GM12878 (cell line): Measurements from ENCODE around the gene KPNA4. TPM values are rescaled to one million over a fixed set of nuclear protein-coding genes. Genes with fewer than 3 reads are reported as not detected.

Source experiments
- ATAC-seq: fragments of 200-7000 bp; cut with Tn5 transposase; 3 replicates; pipeline ENCODE4 v1.9.1; 2020; ENCODE audit warnings: mild to moderate bottlenecking, moderate library complexity
- BruUV-seq: library from RNA; stranded (reverse); fragments of 400-500 nt; replicated peaks from 2 replicates; lab custom pipeline; 2021; lab: Mats Ljungman, UMichigan
- CTCF ChIA-PET: fragments of 300-600 bp; sonication (Branson Sonifier 250); formaldehyde crosslinking; extraction: SDS; loops from one replicate; lab custom pipeline; 2021; ENCODE audit warnings: inconsistent platforms; lab: Yijun Ruan, JAX
- POLR2A ChIA-PET: fragments of 350-600 bp; formaldehyde crosslinking; extraction: SDS; loops from one replicate; lab custom pipeline; 2021; ENCODE audit warnings: inconsistent platforms; lab: Charles Lee
- RAD21 ChIA-PET: fragments of 300-600 bp; sonication (Branson Sonifier 250); formaldehyde crosslinking; loops from one replicate; lab custom pipeline; 2023; ENCODE audit warnings: antibody characterized with exemption; ENCODE audit not compliant: unreplicated experiment; lab: Charles Lee
- SMC1A ChIA-PET: fragments of 300-600 bp; sonication (Branson Sonifier 250); formaldehyde crosslinking; loops from one replicate; lab custom pipeline; 2023; ENCODE audit not compliant: unreplicated experiment, uncharacterized antibody; lab: Charles Lee
- DNase-seq: peaks from one replicate; pipeline ENCODE4 v3.0.0-alpha.2; 2011; ENCODE audit warnings: low read depth, low spot score
- FAIRE-seq: peaks from 3 replicates; lab custom pipeline; 2011; peaks lifted over from hg19 to GRCh38; lab: Jason Lieb, UNC
- H2AFZ ChIP-seq: 2 replicates; pipeline ENCODE4 v1.6.0; 2011; ENCODE audit warnings: low read depth, low read length, control low read depth; ENCODE audit not compliant: control insufficient read depth
- H3K27ac ChIP-seq: 2 replicates; pipeline ENCODE4 v1.5.1; 2011; ENCODE audit warnings: control low read depth; ENCODE audit not compliant: control insufficient read depth, insufficient read depth
- H3K27me3 ChIP-seq, 2 experiments: replicated peaks in 1 of 2; 2 replicates each; pipeline versions ENCODE4 v1.6.0 to v1.6.1; 2011; ENCODE audit warnings: low read length in 1 of 2; ENCODE audit not compliant: control insufficient read depth in 2 of 2, insufficient read depth in 2 of 2
- H3K36me3 ChIP-seq, 2 experiments: 2 replicates each; pipeline ENCODE4 v1.5.1; 2011; ENCODE audit warnings: low read length in 1 of 2; ENCODE audit not compliant: control insufficient read depth in 2 of 2, insufficient read depth in 2 of 2
- H3K4me1 ChIP-seq: 2 replicates; pipeline ENCODE4 v1.6.1; 2011; ENCODE audit warnings: mild to moderate bottlenecking, low read length, moderate library complexity, mixed read lengths; ENCODE audit not compliant: control insufficient read depth, insufficient read depth
- H3K4me2 ChIP-seq: 2 replicates; pipeline ENCODE4 v1.6.0; 2011; ENCODE audit warnings: control low read depth; ENCODE audit not compliant: control insufficient read depth, insufficient read depth
- H3K4me3 ChIP-seq: fragments of 200-600 bp; sonication (generic); 2 replicates; pipeline ENCODE4 v1.5.1; 2016
- H3K79me2 ChIP-seq: 2 replicates; pipeline ENCODE4 v1.6.0; 2011; ENCODE audit warnings: low read length; ENCODE audit not compliant: control insufficient read depth, insufficient read depth
- H3K9ac ChIP-seq: 2 replicates; pipeline ENCODE4 v1.8.0; 2011; ENCODE audit warnings: low read length, control low read depth, mixed read lengths; ENCODE audit not compliant: control insufficient read depth, insufficient read depth
- H3K9me3 ChIP-seq: replicated peaks from 3 replicates; pipeline ENCODE4 v1.5.1; 2011; ENCODE audit warnings: mild to moderate bottlenecking, low read length; ENCODE audit not compliant: control insufficient read depth, insufficient read depth
- H4K20me1 ChIP-seq: 2 replicates; pipeline ENCODE4 v1.6.0; 2011; ENCODE audit not compliant: control insufficient read depth, insufficient read depth
- CREB1 ChIP-seq: IDR thresholded peaks from 2 replicates; pipeline ENCODE4 v1.6.1; 2012; ENCODE audit warnings: low read depth, mild to moderate bottlenecking, inconsistent platforms
- GATAD2B ChIP-seq: fragments of 450-650 bp; conservative IDR thresholded peaks from 2 replicates; pipeline ENCODE4 v1.6.1; 2017; ENCODE audit warnings: low read depth, mild to moderate bottlenecking, moderate library complexity
- MTA2 ChIP-seq: fragments of 450-650 bp; IDR thresholded peaks from 2 replicates; pipeline ENCODE4 v1.6.1; 2016; ENCODE audit warnings: low read depth, mild to moderate bottlenecking, moderate library complexity
- NFIC ChIP-seq: IDR thresholded peaks from 2 replicates; pipeline ENCODE4 v1.6.1; 2012; ENCODE audit warnings: low read depth, mild to moderate bottlenecking, inconsistent platforms, low read length, moderate library complexity
- PAX5 ChIP-seq: IDR thresholded peaks from 2 replicates; pipeline ENCODE4 v1.6.1; 2011; ENCODE audit warnings: low read depth, low read length, borderline replicate concordance
- POU2F2 ChIP-seq: IDR thresholded peaks from 3 replicates; pipeline ENCODE4 v1.6.1; 2011; ENCODE audit warnings: low read depth, mild to moderate bottlenecking, low read length, borderline replicate concordance
- RAD21 ChIP-seq: IDR thresholded peaks from 2 replicates; pipeline ENCODE4 v1.6.1; 2011; ENCODE audit warnings: mild to moderate bottlenecking, low read depth, low read length, moderate library complexity; ENCODE audit not compliant: insufficient read depth
- SMAD1 ChIP-seq: fragments of 450-650 bp; IDR thresholded peaks from 2 replicates; pipeline ENCODE4 v1.6.1; 2018; ENCODE audit warnings: mild to moderate bottlenecking, low read depth; ENCODE audit not compliant: partially characterized antibody
- SREBF1 ChIP-seq: IDR thresholded peaks from 2 replicates; pipeline ENCODE4 v1.6.1; 2012; ENCODE audit warnings: mild to moderate bottlenecking, low read length
- ZNF217 ChIP-seq: fragments of 450-650 bp; IDR thresholded peaks from 2 replicates; pipeline ENCODE4 v1.6.1; 2017; ENCODE audit warnings: antibody characterized with exemption, mild to moderate bottlenecking
- WGBS: methylation state at CpG from one replicate; pipeline ENCODE4 v1.1.6; 2016; ENCODE audit warnings: low lambda C conversion rate; ENCODE audit not compliant: insufficient replicate concordance, insufficient coverage; ENCODE audit errors: missing lambda C conversion rate; 5-methylcytosine and 5-hydroxymethylcytosine counted together
- in situ Hi-C: fragments of 300-500 bp; cut with MboI; formaldehyde crosslinking; loops from 9 replicates; pipeline ENCODE4 v1.14.3; 2018; ENCODE audit warnings: mixed read lengths
- intact Hi-C: fragments of 100-400 bp; cut with micrococcal nuclease; formaldehyde crosslinking; loops from one replicate; pipeline ENCODE4 v1.14.2; 2022; ENCODE audit not compliant: unreplicated experiment
- polyA plus RNA-seq, 11 experiments: library from polyadenylated mRNA; depleted of rRNA in 4 of 11; unstranded in 6 of 11; stranded (reverse) in 5 of 11; fragments of >200 nt; fragmentation: Nextera tagmentation in 4 of 11; fragmentation: Illumina TruSeq in 1 of 11; extraction: Ambion mirVana in 4 of 11; extraction: Trizol in 1 of 11; gene quantifications; 1 replicate in 1 of 11; 2 replicates in 10 of 11; pipeline versions ENCODE4 v1.2.1 to v1.2.3, GENCODE V29; 2011 to 2016; ENCODE audit warnings: inconsistent platforms in 2 of 11, missing spikeins in 2 of 11, low read depth in 1 of 11
- total RNA-seq, 4 experiments: library from RNA; depleted of rRNA in 3 of 4; stranded (reverse); fragments of >200 nt in 3 of 4; fragmentation: Illumina TruSeq in 1 of 4; extraction: Trizol in 1 of 4; gene quantifications; 2 replicates each; pipeline versions ENCODE4 v1.2.1 to v1.2.3, GENCODE V29; 2013 to 2021
- TF ChIP-seq, protein P1 (sequence below): fragments of 450-650 bp; IDR thresholded peaks from 2 replicates; pipeline ENCODE4 v1.6.1; 2017; ENCODE audit warnings: low read depth, mild to moderate bottlenecking, moderate library complexity
- TF ChIP-seq, protein P2 (sequence below): fragments of 450-650 bp; IDR thresholded peaks from 2 replicates; pipeline ENCODE4 v1.6.1; 2018; ENCODE audit warnings: mild to moderate bottlenecking, low read depth, moderate library complexity; ENCODE audit not compliant: partially characterized antibody
- TF ChIP-seq, protein P3 (sequence below): fragments of 450-650 bp; IDR thresholded peaks from 2 replicates; pipeline ENCODE4 v1.6.1; 2016; ENCODE audit warnings: mild to moderate bottlenecking
- TF ChIP-seq, protein P4 (sequence below): fragments of 450-650 bp; IDR thresholded peaks from 2 replicates; pipeline ENCODE4 v1.6.1; 2016; ENCODE audit warnings: mild to moderate bottlenecking

KPNA4 gene
- total and polyA plus RNA-seq, 10 of the 15 experiments (the other 5 are each of a cell fraction or from before 2014, with no cell fraction given) = 9.9 to 40.6 (median 18.1) TPM

DNA sequence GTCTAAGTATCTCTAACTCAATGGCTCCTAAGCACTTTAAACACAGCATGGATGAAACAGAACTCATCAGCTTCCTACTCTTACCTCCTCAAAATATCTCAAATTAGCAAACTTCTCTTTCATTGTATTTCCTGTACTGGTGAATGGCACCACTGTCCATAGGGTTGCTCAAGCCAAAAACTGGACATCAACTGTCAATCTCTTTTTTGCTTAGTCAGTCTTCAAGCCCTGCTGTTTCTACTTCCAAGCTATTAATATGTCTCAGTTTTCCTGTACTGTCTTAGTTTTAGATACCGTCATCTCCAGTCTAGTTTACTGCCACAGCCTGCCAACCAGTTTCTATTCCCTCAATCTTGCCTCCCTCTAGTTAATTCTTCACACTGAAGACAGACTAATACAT, 48.3 kb upstream of the KPNA4 start (continued):
- TF ChIP-seq, protein P1, sequence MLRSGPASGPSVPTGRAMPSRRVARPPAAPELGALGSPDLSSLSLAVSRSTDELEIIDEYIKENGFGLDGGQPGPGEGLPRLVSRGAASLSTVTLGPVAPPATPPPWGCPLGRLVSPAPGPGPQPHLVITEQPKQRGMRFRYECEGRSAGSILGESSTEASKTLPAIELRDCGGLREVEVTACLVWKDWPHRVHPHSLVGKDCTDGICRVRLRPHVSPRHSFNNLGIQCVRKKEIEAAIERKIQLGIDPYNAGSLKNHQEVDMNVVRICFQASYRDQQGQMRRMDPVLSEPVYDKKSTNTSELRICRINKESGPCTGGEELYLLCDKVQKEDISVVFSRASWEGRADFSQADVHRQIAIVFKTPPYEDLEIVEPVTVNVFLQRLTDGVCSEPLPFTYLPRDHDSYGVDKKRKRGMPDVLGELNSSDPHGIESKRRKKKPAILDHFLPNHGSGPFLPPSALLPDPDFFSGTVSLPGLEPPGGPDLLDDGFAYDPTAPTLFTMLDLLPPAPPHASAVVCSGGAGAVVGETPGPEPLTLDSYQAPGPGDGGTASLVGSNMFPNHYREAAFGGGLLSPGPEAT = no peak
- TF ChIP-seq CREB1 = no peak
- TF ChIP-seq, protein P2, sequence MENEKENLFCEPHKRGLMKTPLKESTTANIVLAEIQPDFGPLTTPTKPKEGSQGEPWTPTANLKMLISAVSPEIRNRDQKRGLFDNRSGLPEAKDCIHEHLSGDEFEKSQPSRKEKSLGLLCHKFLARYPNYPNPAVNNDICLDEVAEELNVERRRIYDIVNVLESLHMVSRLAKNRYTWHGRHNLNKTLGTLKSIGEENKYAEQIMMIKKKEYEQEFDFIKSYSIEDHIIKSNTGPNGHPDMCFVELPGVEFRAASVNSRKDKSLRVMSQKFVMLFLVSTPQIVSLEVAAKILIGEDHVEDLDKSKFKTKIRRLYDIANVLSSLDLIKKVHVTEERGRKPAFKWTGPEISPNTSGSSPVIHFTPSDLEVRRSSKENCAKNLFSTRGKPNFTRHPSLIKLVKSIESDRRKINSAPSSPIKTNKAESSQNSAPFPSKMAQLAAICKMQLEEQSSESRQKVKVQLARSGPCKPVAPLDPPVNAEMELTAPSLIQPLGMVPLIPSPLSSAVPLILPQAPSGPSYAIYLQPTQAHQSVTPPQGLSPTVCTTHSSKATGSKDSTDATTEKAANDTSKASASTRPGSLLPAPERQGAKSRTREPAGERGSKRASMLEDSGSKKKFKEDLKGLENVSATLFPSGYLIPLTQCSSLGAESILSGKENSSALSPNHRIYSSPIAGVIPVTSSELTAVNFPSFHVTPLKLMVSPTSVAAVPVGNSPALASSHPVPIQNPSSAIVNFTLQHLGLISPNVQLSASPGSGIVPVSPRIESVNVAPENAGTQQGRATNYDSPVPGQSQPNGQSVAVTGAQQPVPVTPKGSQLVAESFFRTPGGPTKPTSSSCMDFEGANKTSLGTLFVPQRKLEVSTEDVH = no peak
- TF ChIP-seq MTA2 = no peak
- no peak for TF ChIP-seq RAD21
- no peak for TF ChIP-seq ZNF217

DNA sequence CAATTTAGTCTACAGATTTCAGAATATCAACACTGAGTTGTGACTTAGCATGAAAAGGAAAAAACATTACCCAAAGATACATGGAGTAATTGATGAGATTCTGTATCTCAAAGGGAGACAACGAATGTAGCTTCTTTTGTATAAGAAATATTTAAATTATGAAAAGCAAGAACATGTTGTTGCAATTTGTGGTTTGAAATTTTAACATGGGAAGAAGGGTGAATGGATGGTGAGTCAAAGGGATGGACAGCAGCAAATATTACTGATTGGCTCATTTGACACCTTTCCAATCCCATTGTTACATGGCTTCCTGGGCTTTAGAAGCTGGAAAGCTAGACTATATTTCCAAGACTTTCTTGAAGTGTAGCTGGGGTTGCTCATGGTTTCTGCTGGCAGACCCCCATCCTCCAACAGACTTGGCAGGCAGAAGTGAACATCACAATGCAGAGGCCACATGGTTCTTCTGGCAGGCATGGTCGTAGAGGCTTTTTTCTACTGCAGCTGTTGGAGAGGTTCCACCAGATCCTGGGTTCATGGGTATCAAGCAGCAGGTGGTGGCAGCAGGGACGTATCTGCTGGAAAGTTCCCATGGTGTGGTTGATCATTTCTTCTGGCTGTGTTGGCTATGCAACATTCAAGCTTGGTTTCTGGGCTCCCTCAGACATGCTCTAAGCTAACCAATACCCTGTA, 47.2 kb upstream of the KPNA4 start:
- POLR2A ChIA-PET = no interaction called here
- H3K4me1 ChIP-seq = no peaks in the 10 kb centered on the region
- FAIRE-seq (no peak), ATAC-seq (no peak), DNase-seq (no peak)
- WGBS = 0% methylated on average over 3 of the region's 3 CpGs
- H2AFZ ChIP-seq = no peak overlapping the region
- SMC1A ChIA-PET = no interaction called here
- CTCF ChIA-PET = interaction anchor here (1.1 kb wide), 1 partner anchor 39 kb away, joined by 3 read pairs; no protein-coding TSS in a partner anchor
- H3K36me3 ChIP-seq = no peaks in the 10 kb centered on the region
- no peak overlapping the region for H3K4me3 ChIP-seq
- H3K79me2 ChIP-seq = no peaks in the 10 kb centered on the region
- H4K20me1 ChIP-seq = no peaks in the 10 kb centered on the region
- no peak overlapping the region for H3K27ac ChIP-seq
- in situ Hi-C loops = no loop called here
- no peaks in the 10 kb centered on the region for H3K27me3 ChIP-seq
- no peak overlapping the region for H3K9ac ChIP-seq
- H3K4me2 ChIP-seq = no peak overlapping the region
- RAD21 ChIA-PET = no interaction called here
- no peaks in the 10 kb centered on the region for H3K9me3 ChIP-seq
- intact Hi-C loops = no loop called here
- TF ChIP-seq GATAD2B = no peak
- TF ChIP-seq SREBF1 = no peak
- no peak for TF ChIP-seq NFIC
- TF ChIP-seq POU2F2 = no peak
- TF ChIP-seq, protein P3, sequence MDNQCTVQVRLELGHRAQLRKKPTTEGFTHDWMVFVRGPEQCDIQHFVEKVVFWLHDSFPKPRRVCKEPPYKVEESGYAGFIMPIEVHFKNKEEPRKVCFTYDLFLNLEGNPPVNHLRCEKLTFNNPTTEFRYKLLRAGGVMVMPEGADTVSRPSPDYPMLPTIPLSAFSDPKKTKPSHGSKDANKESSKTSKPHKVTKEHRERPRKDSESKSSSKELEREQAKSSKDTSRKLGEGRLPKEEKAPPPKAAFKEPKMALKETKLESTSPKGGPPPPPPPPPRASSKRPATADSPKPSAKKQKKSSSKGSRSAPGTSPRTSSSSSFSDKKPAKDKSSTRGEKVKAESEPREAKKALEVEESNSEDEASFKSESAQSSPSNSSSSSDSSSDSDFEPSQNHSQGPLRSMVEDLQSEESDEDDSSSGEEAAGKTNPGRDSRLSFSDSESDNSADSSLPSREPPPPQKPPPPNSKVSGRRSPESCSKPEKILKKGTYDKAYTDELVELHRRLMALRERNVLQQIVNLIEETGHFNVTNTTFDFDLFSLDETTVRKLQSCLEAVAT = no peak
- no peak for TF ChIP-seq SMAD1
- TF ChIP-seq PAX5 = no peak
- TF ChIP-seq, protein P4, sequence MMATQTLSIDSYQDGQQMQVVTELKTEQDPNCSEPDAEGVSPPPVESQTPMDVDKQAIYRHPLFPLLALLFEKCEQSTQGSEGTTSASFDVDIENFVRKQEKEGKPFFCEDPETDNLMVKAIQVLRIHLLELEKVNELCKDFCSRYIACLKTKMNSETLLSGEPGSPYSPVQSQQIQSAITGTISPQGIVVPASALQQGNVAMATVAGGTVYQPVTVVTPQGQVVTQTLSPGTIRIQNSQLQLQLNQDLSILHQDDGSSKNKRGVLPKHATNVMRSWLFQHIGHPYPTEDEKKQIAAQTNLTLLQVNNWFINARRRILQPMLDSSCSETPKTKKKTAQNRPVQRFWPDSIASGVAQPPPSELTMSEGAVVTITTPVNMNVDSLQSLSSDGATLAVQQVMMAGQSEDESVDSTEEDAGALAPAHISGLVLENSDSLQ = no peak
- BruUV-seq = no TSS peak
